Right lobe of liver (tissue), 6 donors: Measurements from ENCODE around the gene ULBP2. TPM values are rescaled to one million over a fixed set of nuclear protein-coding genes. Genes with fewer than 3 reads are reported as not detected.
"Not testable (repeated sequence)": the region's sequence is repeated elsewhere in the genome, so short reads cannot be mapped to it uniquely, and the experiment has no call there.

Experiments
- ATAC-seq, 4 donors: fragments of 200-7000 bp; cut with Tn5 transposase; one replicate each; pipeline ENCODE4 v1.9.1; 2020; ENCODE audit warnings: mild to moderate bottlenecking in 4 of 4, moderate library complexity in 4 of 4
- DNase-seq, 3 donors: peaks; one replicate each; pipeline ENCODE4 v3.0.0-alpha.2; 2020
- H3K27ac ChIP-seq, 3 donors: fragments of 200-600 bp; one replicate each; pipeline ENCODE4 v1.8.0; 2022
- H3K27me3 ChIP-seq, 2 donors: fragments of 200-600 bp; one replicate each; pipeline ENCODE4 v1.8.0; 2022
- H3K36me3 ChIP-seq, 4 donors: fragments of 200-600 bp; sonication (generic) in 1 of 4; one replicate each; pipeline versions ENCODE4 v1.5.1 to v1.8.0; 2017 to 2022; ENCODE audit warnings: control low read depth in 1 of 4
- H3K4me1 ChIP-seq, 4 donors: fragments of 200-600 bp; sonication (generic) in 1 of 4; one replicate each; pipeline versions ENCODE4 v1.5.1 to v1.8.0; 2017 to 2022; ENCODE audit warnings: control low read depth in 1 of 4
- H3K4me3 ChIP-seq, 3 donors: fragments of 200-600 bp; one replicate each; pipeline ENCODE4 v1.8.0; 2022
- H3K9me3 ChIP-seq, 4 donors: fragments of 200-600 bp; sonication (generic) in 1 of 4; one replicate each; pipeline versions ENCODE4 v1.5.1 to v1.8.0; 2017 to 2022; ENCODE audit warnings: control low read depth in 1 of 4
- POLR2A ChIP-seq: fragments of 450-650 bp; IDR thresholded peaks from one replicate; pipeline ENCODE4 v1.6.1; 2017; ENCODE audit warnings: antibody characterized with exemption, mild to moderate bottlenecking
- WGBS: methylation state at CpG from one replicate; pipeline ENCODE4 v1.1.6; 2018; ENCODE audit warnings: low coverage, low lambda C conversion rate; ENCODE audit not compliant: insufficient coverage; ENCODE audit errors: missing lambda C conversion rate; 5-methylcytosine and 5-hydroxymethylcytosine counted together
- intact Hi-C, 2 donors: fragments of 100-400 bp; cut with DNase I; formaldehyde crosslinking; loops; one replicate each; pipeline versions ENCODE4 v1.11.2 to v1.14.1; 2022
- total RNA-seq, 6 experiments: library from RNA; depleted of rRNA in 2 of 6; stranded (reverse); fragments of >200 nt in 2 of 6; fragmentation: NEBNext Ultra II Directional in 3 of 6; extraction: Animal tissue kit (Norgen Biotek cat#: 25700) in 3 of 6; gene quantifications; one replicate each; pipeline versions ENCODE4 v1.1.0 to v1.2.4, GENCODE V29; 2016 to 2023
- TF ChIP-seq, protein P1 (sequence below), 4 donors: fragments of 200-600 bp in 3 of 4; fragments of 450-650 bp in 1 of 4; IDR thresholded peaks; one replicate each; pipeline versions ENCODE4 v1.5.1 to v1.8.0; 2016 to 2022; ENCODE audit warnings: antibody characterized with exemption in 4 of 4, mild to moderate bottlenecking in 2 of 4
- donor health status: DM: no; HTN: yes; CAD: no.
- donor health status: DM: no; HTN: no; CAD: no.
- donor health status: DM: no; HTN: no; CAD: no.
- donor health status: DM: no; HTN: yes; CAD: no.
- donor health status: DM: no; HTN: yes; CAD: no.

The ULBP2 gene
- total RNA-seq, 6 experiments from 2014 or later = 0.20 to 1.1 (median 0.26) TPM

DNA sequence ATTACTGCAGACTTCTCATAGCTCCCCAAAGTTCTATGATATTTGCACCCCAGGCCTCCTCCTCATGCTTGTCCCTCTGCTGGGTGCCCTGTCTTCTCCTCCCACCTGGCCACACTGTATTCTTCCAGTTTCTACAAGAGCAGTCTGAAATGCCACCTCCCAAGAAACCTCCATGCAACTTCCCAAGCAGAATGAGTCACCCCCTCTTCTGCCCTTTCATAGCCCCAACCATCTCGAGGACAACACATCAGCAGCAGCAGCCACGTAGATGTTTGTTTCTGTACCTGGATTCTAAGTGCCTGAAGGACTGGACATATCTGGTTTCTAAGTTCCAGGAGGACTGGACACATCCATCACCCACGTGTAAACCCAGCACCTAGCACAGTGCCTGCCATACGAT lies 6.6 kb upstream of the ULBP2 start:
- ATAC-seq (no peak), DNase-seq (no peak)
- no peaks in the 10 kb centered on the region for H3K36me3 ChIP-seq
- intact Hi-C loops = no loop called here
- H3K9me3 ChIP-seq = no peaks in the 10 kb centered on the region
- H3K27me3 ChIP-seq = peaks cover 2 to 34% of the 10 kb centered on the region in 2 donors
- no peak overlapping the region for H3K27ac ChIP-seq
- no peak overlapping the region for H3K4me3 ChIP-seq
- peaks cover 0 to 10% (median 4%) of the 10 kb centered on the region in 4 donors for H3K4me1 ChIP-seq
- WGBS = 44% methylated on average over 3 of the region's 4 CpGs
- no peak for TF ChIP-seq POLR2A
- TF ChIP-seq, protein P1, sequence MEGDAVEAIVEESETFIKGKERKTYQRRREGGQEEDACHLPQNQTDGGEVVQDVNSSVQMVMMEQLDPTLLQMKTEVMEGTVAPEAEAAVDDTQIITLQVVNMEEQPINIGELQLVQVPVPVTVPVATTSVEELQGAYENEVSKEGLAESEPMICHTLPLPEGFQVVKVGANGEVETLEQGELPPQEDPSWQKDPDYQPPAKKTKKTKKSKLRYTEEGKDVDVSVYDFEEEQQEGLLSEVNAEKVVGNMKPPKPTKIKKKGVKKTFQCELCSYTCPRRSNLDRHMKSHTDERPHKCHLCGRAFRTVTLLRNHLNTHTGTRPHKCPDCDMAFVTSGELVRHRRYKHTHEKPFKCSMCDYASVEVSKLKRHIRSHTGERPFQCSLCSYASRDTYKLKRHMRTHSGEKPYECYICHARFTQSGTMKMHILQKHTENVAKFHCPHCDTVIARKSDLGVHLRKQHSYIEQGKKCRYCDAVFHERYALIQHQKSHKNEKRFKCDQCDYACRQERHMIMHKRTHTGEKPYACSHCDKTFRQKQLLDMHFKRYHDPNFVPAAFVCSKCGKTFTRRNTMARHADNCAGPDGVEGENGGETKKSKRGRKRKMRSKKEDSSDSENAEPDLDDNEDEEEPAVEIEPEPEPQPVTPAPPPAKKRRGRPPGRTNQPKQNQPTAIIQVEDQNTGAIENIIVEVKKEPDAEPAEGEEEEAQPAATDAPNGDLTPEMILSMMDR (IDR thresholded peaks at IDR 0.05) = no peak

DNA sequence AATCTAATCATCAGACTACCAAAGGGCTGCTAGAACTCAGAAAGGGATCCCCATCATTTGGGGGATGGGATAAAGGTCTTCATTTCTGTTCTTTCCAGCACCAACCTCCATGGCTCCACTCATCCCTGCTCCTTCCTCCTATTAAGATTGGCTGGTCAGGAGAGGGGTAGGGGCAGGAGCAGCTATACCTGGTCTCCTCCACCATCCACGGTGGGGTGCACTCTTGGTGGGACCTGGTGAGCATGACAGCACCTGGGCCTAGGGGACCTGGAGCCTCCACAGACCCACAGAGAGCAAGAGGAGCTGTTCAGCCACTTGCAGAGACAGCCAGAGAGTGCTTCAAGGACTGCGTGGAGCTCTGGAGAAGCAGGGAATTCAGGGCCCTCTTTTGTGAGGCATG lies 6.1 kb upstream of the ULBP2 start:
- H3K27me3 ChIP-seq = peaks cover 6 to 38% of the 10 kb centered on the region in 2 donors

DNA sequence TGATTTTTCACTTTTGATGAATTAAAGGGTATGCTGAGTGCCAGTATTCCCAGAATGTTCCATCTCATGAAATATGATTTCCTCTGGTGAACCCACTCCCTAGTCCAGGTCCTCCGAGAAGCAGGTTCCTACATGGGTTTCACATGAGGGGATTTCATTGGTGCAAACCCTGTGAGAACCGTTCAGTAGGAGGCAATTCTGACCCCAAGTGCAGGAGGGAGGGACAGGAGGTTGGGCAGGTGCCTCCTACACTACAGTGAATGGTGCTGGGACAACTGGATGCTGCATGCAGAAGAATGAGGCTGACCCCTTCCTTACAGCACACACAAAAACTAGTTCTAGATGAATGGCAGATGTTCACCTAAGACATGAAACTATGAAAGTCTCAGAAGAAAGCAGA lies 5.1 kb upstream of the ULBP2 start:
- Histone ChIP-seq H3K27ac (no peak overlapping the region), H3K27me3 (peaks cover 8 to 43% of the 10 kb centered on the region in 2 donors), H3K4me3 (no peak overlapping the region), H3K36me3 (no peaks in the 10 kb centered on the region), H3K4me1 (peaks cover 0 to 16% (median 4%) of the 10 kb centered on the region in 4 donors), H3K9me3 (no peaks in the 10 kb centered on the region)
- DNase-seq (no peak), ATAC-seq (no peak)
- TF ChIP-seq, protein P1 (IDR thresholded peaks at IDR 0.05) = no peak
- TF ChIP-seq POLR2A = no peak
- WGBS = 13% methylated on average over 1 of the region's 2 CpGs
- intact Hi-C loops = no loop called here

More for the DNA sequence above, 6.1 kb upstream of the ULBP2 start:
- no peaks in the 10 kb centered on the region for H3K36me3 ChIP-seq
- ATAC-seq (no peak), DNase-seq (no peak)
- no peak overlapping the region for H3K27ac ChIP-seq
- 45% methylated on average over 2 of the region's 2 CpGs for WGBS
- no peaks in the 10 kb centered on the region for H3K9me3 ChIP-seq
- H3K4me3 ChIP-seq = no peak overlapping the region
- peaks cover 0 to 10% (median 4%) of the 10 kb centered on the region in 4 donors for H3K4me1 ChIP-seq
- TF ChIP-seq, protein P1 (IDR thresholded peaks at IDR 0.05) = no peak
- TF ChIP-seq POLR2A = no peak
- intact Hi-C loops = no loop called here

- WGBS = 5% methylated on average over 16 of the region's 20 CpGs
- intact Hi-C loops, H3K9me3 ChIP-seq, H3K36me3 ChIP-seq, DNase-seq, H3K27ac ChIP-seq: not testable (repeated sequence)
- TF ChIP-seq, protein P1 (IDR thresholded peaks at IDR 0.05) = peak in 1 of 4 donors; percentile 6
- ATAC-seq = peak; percentile 19 to 41 (median 36)
- peaks cover 0 to 16% (median 4%) of the 10 kb centered on the region in 4 donors for H3K4me1 ChIP-seq
- peaks cover 8 to 49% of the 10 kb centered on the region in 2 donors for H3K27me3 ChIP-seq
- peak overlapping the region; percentile 29 to 50 (median 38) for H3K4me3 ChIP-seq
These were observed 3.7 kb upstream of the ULBP2 start for GRCh38 chr6:149938013-149938570.
